ENCODE data around the gene ADD3. TPM values are rescaled to one million over a fixed set of nuclear protein-coding genes. Genes with fewer than 3 reads are reported as not detected.
A peak's percentile ranks its signal among the peaks of the same experiment; 100 is the strongest.

Gene ADD3
- total RNA-seq, 1 experiment from 2014 or later = 59.9 TPM

GRCh38 chr10:109966961-109967738 is 40.6 kb upstream of the ADD3 start:
- no peaks in the 10 kb centered on the region for H3K9me3 ChIP-seq (ENCODE audit: control insufficient read depth, low read depth, low read length)
- H3K4ac ChIP-seq (ENCODE audit: low read depth, low read length) = no peak overlapping the region; the same call in 1 of the 2 replicates
- H2BK20ac ChIP-seq (ENCODE audit: low read depth, low read length, poor library complexity, severe bottlenecking) = no peak overlapping the region
- H3K27ac ChIP-seq (ENCODE audit: insufficient read length, low read depth, low read length) = no peak overlapping the region
- no peak overlapping the region for H3K23ac ChIP-seq (ENCODE audit: insufficient read length, low read depth, low read length)
- no peaks in the 10 kb centered on the region for H3K27me3 ChIP-seq (ENCODE audit: insufficient read depth, low read length)
- H4K20me1 ChIP-seq (ENCODE audit: control insufficient read depth, insufficient read depth, insufficient read length) = no peaks in the 10 kb centered on the region
- H3K14ac ChIP-seq (ENCODE audit: insufficient read depth, low read length) = peak overlapping the region; percentile 87; the same call in 1 of the 2 replicates
- peak overlapping the region; percentile 27 for H3K18ac ChIP-seq (ENCODE audit: insufficient read length, low read depth, low read length)
- TF ChIP-seq CTCF (conservative IDR thresholded peaks at IDR 0.05) = no peak
- H3K56ac ChIP-seq (ENCODE audit: insufficient read length, low read depth, low read length) = no peak overlapping the region
- no peak overlapping the region for H3T11ph ChIP-seq (ENCODE audit: low read length)
- H3K27ac Mint-ChIP-seq = peak overlapping the region in 1 of 3 experiments; percentile 63; a peak in 2 of 7 replicates
- no CpG with 5 or more reads among the region's 9 CpGs for WGBS (ENCODE audit: extremely low coverage, insufficient read length, low lambda C conversion rate)
- peaks cover 3% of the 10 kb centered on the region for H3K23me2 ChIP-seq (ENCODE audit: insufficient read length, low read depth, low read length, poor library complexity, severe bottlenecking)
- no peak overlapping the region for H4K91ac ChIP-seq (ENCODE audit: insufficient read length, low read depth, low read length)
- no peak overlapping the region for H2BK5ac ChIP-seq (ENCODE audit: insufficient read length, low read length)
- H3K4me1 ChIP-seq (ENCODE audit: insufficient read depth, low read length) = peaks cover 8% of the 10 kb centered on the region; the same call in 1 of the 2 replicates
- H2BK120ac ChIP-seq (ENCODE audit: low read depth, low read length, poor library complexity, severe bottlenecking) = no peak overlapping the region
- H3K9me3 Mint-ChIP-seq = no peaks in the 10 kb centered on the region; a peak in 1 of 5 replicates
- no peaks in the 10 kb centered on the region for H3K79me2 ChIP-seq (ENCODE audit: insufficient read depth, low read length)
- H2BK12ac ChIP-seq (ENCODE audit: insufficient read length, low read depth, low read length) = no peak overlapping the region
- no peaks in the 10 kb centered on the region for H3K36me3 Mint-ChIP-seq (ENCODE audit: insufficient read depth in 1 of 3, low read depth in 3 of 3)
- no peak overlapping the region for H2BK15ac ChIP-seq (ENCODE audit: low read depth, low read length)
- no peak overlapping the region for H3K9ac ChIP-seq (ENCODE audit: extremely low read depth, insufficient read length, low read length)
- no peak overlapping the region for H4K8ac ChIP-seq (replicated peaks; ENCODE audit: insufficient read length, low read depth, low read length)
- no peak overlapping the region for H3K4me3 Mint-ChIP-seq
- DNase-seq = no peak
- H3K4me2 ChIP-seq (ENCODE audit: insufficient read depth, insufficient read length, low read length) = peak overlapping the region; percentile 14
- H4K5ac ChIP-seq (ENCODE audit: insufficient read length, low read depth, low read length) = no peak overlapping the region
- peaks cover 29 to 30% of the 10 kb centered on the region in 2 experiments for H3K4me1 Mint-ChIP-seq
- H3K79me1 ChIP-seq (ENCODE audit: insufficient read depth, low read depth, low read length, poor library complexity, severe bottlenecking) = no peaks in the 10 kb centered on the region
- H3K27me3 Mint-ChIP-seq (ENCODE audit: low read depth) = no peaks in the 10 kb centered on the region; the same call in 1 of the 2 replicates
- peak overlapping the region; percentile 86 for H2AFZ ChIP-seq (ENCODE audit: low read length)
- peak overlapping the region; percentile 28 for H2AK5ac ChIP-seq (ENCODE audit: insufficient read length, low read length)

Measured in H9 (cell line).